Activated CD4-positive, alpha-beta T cell treated with anti-CD3 and anti-CD28 coated beads, Interleukin-2, amount 10 ng/mL, durations not matched to agents 7 days and 5 days (primary cell): ENCODE data around the gene EDN2. TPM values are rescaled to one million over a fixed set of nuclear protein-coding genes. Genes with fewer than 3 reads are reported as not detected.

Source experiments
- CTCF ChIA-PET: fragments of 350-600 bp; sonication (Branson Sonifier 250); formaldehyde crosslinking; loops from one replicate; lab custom pipeline; 2021; ENCODE audit warnings: antibody characterized with exemption; lab: Charles Lee
- POLR2A ChIA-PET: fragments of 350-600 bp; sonication (Branson Sonifier 250); formaldehyde crosslinking; loops from one replicate; lab custom pipeline; 2021; ENCODE audit warnings: antibody characterized with exemption; lab: Charles Lee
- DNase-seq: peaks from one replicate; pipeline ENCODE4 v3.0.0-alpha.2; 2020
- H3K27ac Mint-ChIP-seq: one replicate; pipeline ENCODE4 v1.8.0; 2021; ENCODE audit warnings: mild to moderate bottlenecking, moderate library complexity, mixed read lengths
- H3K27me3 Mint-ChIP-seq: one replicate; pipeline ENCODE4 v1.8.0; 2021; ENCODE audit warnings: mixed read lengths
- H3K36me3 Mint-ChIP-seq: one replicate; pipeline ENCODE4 v1.8.0; 2021; ENCODE audit warnings: low read depth, mixed read lengths
- H3K4me1 Mint-ChIP-seq: one replicate; pipeline ENCODE4 v1.8.0; 2021; ENCODE audit warnings: mixed read lengths
- H3K4me3 Mint-ChIP-seq: one replicate; pipeline ENCODE4 v1.8.0; 2021; ENCODE audit warnings: mild to moderate bottlenecking, moderate library complexity, mixed read lengths
- H3K9me3 Mint-ChIP-seq: one replicate; pipeline ENCODE4 v1.8.0; 2021; ENCODE audit warnings: mixed read lengths
- total RNA-seq, 2 experiments: library from RNA; stranded (reverse); gene quantifications; one replicate each; pipeline ENCODE4 v1.2.3, GENCODE V29; 2021

Gene EDN2
- total RNA-seq, 2 experiments from 2014 or later, result not detected

GRCh38 chr1:41483001-41483850 is 1.3 kb downstream of the EDN2 start:
- no peak for DNase-seq
- Mint-ChIP-seq H3K27me3 (peaks cover 15% of the 10 kb centered on the region), H3K4me1 (peaks cover 2% of the 10 kb centered on the region), H3K36me3 (no peaks in the 10 kb centered on the region), H3K9me3 (no peaks in the 10 kb centered on the region), H3K27ac (no peak overlapping the region), H3K4me3 (no peak overlapping the region)
- CTCF ChIA-PET, result interaction anchor here (1.0 to 2.2 kb wide), 3 partner anchors 9 to 680 kb away, joined by 3 to 8 read pairs (median 3); no protein-coding TSS in a partner anchor
- POLR2A ChIA-PET, result no interaction called here

DNA sequence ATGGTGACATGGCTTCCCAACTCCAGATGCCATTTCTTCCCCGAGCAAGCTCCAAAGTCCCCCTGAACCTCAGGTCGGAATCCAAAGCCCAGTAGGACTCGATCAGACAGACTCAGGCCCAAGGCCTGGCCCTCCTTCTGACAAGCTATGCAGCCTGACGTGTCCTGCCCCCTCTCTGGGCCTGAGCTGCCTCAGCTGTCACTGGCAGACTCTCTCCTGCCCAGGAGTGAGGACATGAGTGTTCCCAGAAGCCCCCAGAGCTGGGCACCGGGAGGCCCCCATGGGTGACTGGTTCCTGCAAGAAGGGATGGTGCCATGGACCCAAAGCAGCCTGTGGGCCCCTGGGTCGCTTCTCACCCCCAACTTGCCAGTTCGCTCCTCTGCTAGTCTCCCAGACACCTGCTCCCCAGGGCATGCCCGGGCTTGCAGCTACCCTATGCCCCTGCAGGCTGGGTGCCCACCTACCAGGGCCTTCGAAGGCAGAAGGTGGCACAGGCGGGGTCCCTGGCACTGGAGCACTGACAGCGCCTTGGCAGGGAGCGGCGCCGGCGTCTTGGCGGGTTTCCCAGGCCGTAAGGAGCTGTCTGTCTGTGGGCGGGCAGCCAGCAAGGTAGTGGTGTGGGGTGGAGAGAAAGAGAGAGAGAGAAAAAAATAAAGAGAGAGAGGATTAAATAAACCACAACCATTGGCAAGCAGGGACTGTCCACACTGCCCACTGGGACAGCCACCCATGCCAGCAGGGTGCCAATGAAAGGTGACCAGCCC is 2.3 kb downstream of the EDN2 start:
- no peak for DNase-seq
- Mint-ChIP-seq H3K27ac (no peak overlapping the region), H3K4me1 (peaks cover 2% of the 10 kb centered on the region), H3K36me3 (no peaks in the 10 kb centered on the region), H3K4me3 (no peak overlapping the region), H3K27me3 (peaks cover 9% of the 10 kb centered on the region), H3K9me3 (no peaks in the 10 kb centered on the region)
- ChIA-PET CTCF (interaction anchor here (0.5 to 2.2 kb wide), 3 partner anchors 10 to 76 kb away, joined by 4 to 8 read pairs (median 5); no protein-coding TSS in a partner anchor), POLR2A (no interaction called here)

GRCh38 chr1:41481109-41481775 is 3.2 kb downstream of the EDN2 start:
- ChIA-PET POLR2A (no interaction called here), CTCF (interaction anchor here (0.6 to 2.2 kb wide), 3 partner anchors 10 to 199 kb away, joined by 3 to 8 read pairs (median 4); no protein-coding TSS in a partner anchor)
- no peaks in the 10 kb centered on the region for H3K4me1 Mint-ChIP-seq
- H3K27ac Mint-ChIP-seq, result no peak overlapping the region
- DNase-seq, result no peak
- H3K9me3 Mint-ChIP-seq, result no peaks in the 10 kb centered on the region
- H3K4me3 Mint-ChIP-seq, result no peak overlapping the region
- H3K36me3 Mint-ChIP-seq, result no peaks in the 10 kb centered on the region
- H3K27me3 Mint-ChIP-seq, result peaks cover 3% of the 10 kb centered on the region

DNA sequence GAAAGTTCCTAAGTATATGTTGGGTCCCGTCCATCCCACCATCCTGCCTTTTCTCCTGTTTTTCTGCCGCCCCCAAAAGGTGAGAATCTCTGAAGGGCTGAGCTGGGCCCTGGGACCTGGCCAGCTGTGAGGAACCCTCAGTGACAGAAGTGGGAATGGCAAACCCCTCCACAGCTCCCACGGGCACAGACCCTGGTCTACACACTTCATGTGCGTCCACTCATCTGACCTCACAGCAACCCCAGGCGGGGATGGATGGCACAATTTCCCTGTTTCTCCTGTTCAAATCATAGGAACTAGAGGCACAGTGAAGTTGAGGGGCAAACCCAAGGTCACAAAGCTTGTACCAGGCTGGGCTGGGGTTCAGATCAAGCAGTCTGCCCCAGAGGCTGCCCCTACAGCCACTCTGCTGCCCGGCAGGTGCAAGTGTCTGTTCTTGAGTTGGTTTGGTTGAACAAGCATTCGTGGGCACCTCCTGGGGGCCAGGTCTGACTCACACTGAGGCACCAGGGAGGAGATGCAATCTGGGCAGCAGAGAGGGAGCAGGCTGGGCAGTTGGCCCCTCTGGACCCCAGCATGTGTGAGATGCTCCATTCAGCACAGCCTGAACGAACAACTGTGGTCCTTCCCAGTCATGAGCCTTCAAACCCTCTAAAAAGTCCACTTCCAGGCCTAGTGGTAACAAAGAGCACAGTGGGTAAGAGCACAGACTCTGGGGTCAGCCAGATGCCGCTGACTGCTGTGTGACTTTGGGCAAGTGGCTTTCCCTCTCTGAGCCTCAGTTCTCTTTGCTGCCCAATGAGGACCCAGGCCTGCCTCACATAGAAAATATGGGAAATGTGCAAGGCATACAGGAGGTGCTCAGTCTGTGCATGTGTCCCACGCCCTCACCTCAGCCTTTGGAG is 4.0 kb downstream of the EDN2 start:
- peak overlapping the region; percentile 25 for H3K27ac Mint-ChIP-seq
- ChIA-PET CTCF (interaction anchor here (0.6 to 2.2 kb wide), 5 partner anchors 8 to 198 kb away, joined by 3 to 8 read pairs (median 4); no protein-coding TSS in a partner anchor), POLR2A (no interaction called here)
- DNase-seq, result no peak
- no peak overlapping the region for H3K4me3 Mint-ChIP-seq
- H3K36me3 Mint-ChIP-seq, result no peaks in the 10 kb centered on the region
- H3K27me3 Mint-ChIP-seq, result no peaks in the 10 kb centered on the region
- no peaks in the 10 kb centered on the region for H3K4me1 Mint-ChIP-seq
- no peaks in the 10 kb centered on the region for H3K9me3 Mint-ChIP-seq

- Mint-ChIP-seq H3K36me3 (no peaks in the 10 kb centered on the region), H3K4me3 (no peak overlapping the region)
- CTCF ChIA-PET, result interaction anchor here (1.0 to 1.4 kb wide), 2 partner anchors 9 to 12 kb away, joined by 3 to 4 read pairs; no protein-coding TSS in a partner anchor
These were observed 4.7 kb downstream of the EDN2 start for GRCh38 chr1:41479808-41480160.

GRCh38 chr1:41479000-41479807 is 5.3 kb downstream of the EDN2 start:
- Mint-ChIP-seq H3K9me3 (no peaks in the 10 kb centered on the region), H3K4me3 (no peak overlapping the region), H3K36me3 (no peaks in the 10 kb centered on the region), H3K4me1 (no peaks in the 10 kb centered on the region), H3K27me3 (no peaks in the 10 kb centered on the region), H3K27ac (no peak overlapping the region)
- POLR2A ChIA-PET, result no interaction called here
- CTCF ChIA-PET, result interaction anchor here (1.0 to 1.4 kb wide), 2 partner anchors 9 to 12 kb away, joined by 3 to 4 read pairs; no protein-coding TSS in a partner anchor
- DNase-seq, result no peak

More at GRCh38 chr1:41479808-41480160, 4.7 kb downstream of the EDN2 start:
- POLR2A ChIA-PET, result no interaction called here
- no peak overlapping the region for H3K27ac Mint-ChIP-seq
- no peaks in the 10 kb centered on the region for H3K9me3 Mint-ChIP-seq
- no peak for DNase-seq
- no peaks in the 10 kb centered on the region for H3K4me1 Mint-ChIP-seq
- H3K27me3 Mint-ChIP-seq, result no peaks in the 10 kb centered on the region

DNA sequence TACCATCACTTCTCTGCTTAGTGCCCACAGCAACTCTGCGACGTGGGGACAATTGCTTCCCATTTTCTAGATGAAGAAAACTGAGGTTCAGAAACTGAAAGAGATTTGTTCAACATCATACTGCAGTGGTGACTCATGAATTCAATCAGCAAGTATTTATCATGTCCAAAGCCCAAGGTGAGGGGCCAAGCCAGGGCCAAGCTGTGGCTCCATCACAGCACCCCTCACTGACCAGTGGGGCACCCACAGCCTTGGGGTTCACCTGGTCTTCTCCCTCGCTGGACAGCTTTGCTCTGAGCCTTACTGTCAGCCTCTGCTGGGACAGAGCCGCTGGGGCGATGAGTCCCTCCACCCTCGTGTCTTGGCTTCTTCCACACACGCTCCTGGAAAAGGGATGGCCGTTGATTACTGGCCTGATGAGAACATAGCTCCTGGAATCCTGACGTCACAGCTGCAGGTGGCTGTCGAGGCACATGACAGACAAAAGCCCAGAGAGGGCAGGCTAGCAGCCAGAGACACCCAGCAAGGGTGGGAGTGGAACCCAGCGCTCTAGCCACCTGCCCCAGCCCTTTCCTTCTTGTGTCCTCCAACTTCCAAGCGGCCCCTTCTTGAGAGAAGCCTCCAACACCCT is 6.2 kb downstream of the EDN2 start:
- H3K4me3 Mint-ChIP-seq, result no peak overlapping the region
- H3K36me3 Mint-ChIP-seq, result no peaks in the 10 kb centered on the region
- no peaks in the 10 kb centered on the region for H3K4me1 Mint-ChIP-seq
- no peaks in the 10 kb centered on the region for H3K9me3 Mint-ChIP-seq
- CTCF ChIA-PET, result no interaction called here
- DNase-seq, result no peak
- H3K27me3 Mint-ChIP-seq, result no peaks in the 10 kb centered on the region
- POLR2A ChIA-PET, result no interaction called here
- no peak overlapping the region for H3K27ac Mint-ChIP-seq

DNA sequence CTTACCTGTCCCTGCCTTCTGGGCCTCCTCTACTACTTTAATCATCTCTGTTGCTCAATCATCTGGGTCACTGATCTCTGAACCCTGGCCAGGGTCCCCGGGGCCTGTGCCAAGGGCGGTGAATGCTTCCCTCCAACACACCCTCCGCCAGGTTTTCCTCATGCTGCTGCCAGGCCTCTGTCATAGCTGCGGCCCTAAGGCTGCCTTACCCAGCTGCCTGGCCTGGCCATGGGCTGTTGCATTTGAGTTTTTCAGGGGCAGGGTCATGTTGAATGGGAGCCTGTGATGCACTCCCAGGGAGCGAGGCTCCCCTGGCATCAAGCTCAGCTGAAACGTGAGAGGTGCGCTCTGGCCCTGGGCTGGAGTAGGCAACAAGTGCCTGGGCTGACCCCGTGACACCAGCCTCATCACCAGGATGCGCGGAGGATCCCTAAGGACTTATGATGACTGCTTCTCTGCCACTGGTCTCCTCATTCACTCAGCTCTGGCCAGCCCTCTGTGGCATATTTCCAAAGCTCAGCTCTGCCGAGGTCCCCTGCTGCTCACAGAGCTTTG is 7.6 kb downstream of the EDN2 start:
- Mint-ChIP-seq H3K27me3 (no peaks in the 10 kb centered on the region), H3K27ac (no peak overlapping the region), H3K9me3 (no peaks in the 10 kb centered on the region), H3K4me3 (no peak overlapping the region), H3K36me3 (no peaks in the 10 kb centered on the region), H3K4me1 (no peaks in the 10 kb centered on the region)
- no peak for DNase-seq
- ChIA-PET POLR2A (no interaction called here), CTCF (no interaction called here)

- H3K27me3 Mint-ChIP-seq, result no peaks in the 10 kb centered on the region
- no peaks in the 10 kb centered on the region for H3K9me3 Mint-ChIP-seq
- POLR2A ChIA-PET, result no interaction called here
- H3K27ac Mint-ChIP-seq, result no peak overlapping the region
- no peak for DNase-seq
- H3K4me3 Mint-ChIP-seq, result no peak overlapping the region
- no peaks in the 10 kb centered on the region for H3K36me3 Mint-ChIP-seq
- CTCF ChIA-PET, result interaction anchor here (0.6 kb wide), 1 partner anchor 1486 kb away, joined by 3 read pairs; no protein-coding TSS in a partner anchor
- no peaks in the 10 kb centered on the region for H3K4me1 Mint-ChIP-seq
These were observed 8.5 kb downstream of the EDN2 start for GRCh38 chr1:41475859-41476567.

- Mint-ChIP-seq H3K9me3 (no peaks in the 10 kb centered on the region), H3K4me3 (no peak overlapping the region), H3K4me1 (no peaks in the 10 kb centered on the region), H3K27me3 (no peaks in the 10 kb centered on the region), H3K27ac (no peak overlapping the region), H3K36me3 (no peaks in the 10 kb centered on the region)
- CTCF ChIA-PET, result no interaction called here
- no peak for DNase-seq
- POLR2A ChIA-PET, result no interaction called here
These were observed 9.1 kb downstream of the EDN2 start for GRCh38 chr1:41475346-41475745.
